GM21619 (cell line): Measurements from ENCODE around the gene RNF7.
"Not testable (repeated sequence)": the region's sequence is repeated elsewhere in the genome, so short reads cannot be mapped to it uniquely, and the experiment has no call there.

ENCODE experiments used
- ATAC-seq: cut with Tn5 transposase; IDR thresholded peaks from one replicate; pipeline ENCODE4 v1.9.1; 2021; ENCODE audit not compliant: unreplicated experiment

RNF7 gene

GRCh38 chr3:141738022-141738890 is at the start of gene RNF7:
Gene RNF7 (plus strand): TSS chr3:141738298. CDS start chr3:141738342, 44 bp downstream.
- ATAC-seq: peak; percentile 89

DNA sequence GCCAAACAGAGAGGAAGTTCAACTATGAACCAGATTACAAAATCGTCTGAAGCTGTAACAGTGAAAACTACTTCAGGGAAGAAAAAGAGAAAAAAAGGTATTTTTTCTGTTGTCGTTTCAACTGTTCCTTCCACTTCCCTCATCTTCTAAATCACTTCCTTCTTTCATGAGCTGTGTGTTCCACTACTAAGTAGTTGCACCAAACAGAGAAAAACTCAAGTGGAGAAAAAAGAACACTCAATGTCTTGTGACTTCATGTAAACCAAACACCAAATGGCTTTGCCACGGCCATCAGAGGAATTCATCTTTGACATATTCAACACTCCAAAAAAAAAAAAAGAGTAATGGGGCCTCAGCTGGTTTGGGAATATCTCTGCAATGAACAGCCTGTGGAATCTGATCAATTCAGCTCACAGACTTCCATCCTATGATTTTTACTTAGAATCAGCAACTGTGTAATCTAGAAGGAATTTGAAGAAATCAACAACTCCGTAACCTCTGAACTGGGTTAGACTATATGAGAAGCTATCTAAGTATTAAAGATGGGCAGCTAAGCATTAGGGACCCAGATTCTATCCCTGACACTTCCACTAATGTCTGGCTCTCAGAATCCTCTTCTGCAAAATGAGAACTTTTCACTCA is 47.5 kb upstream of the RNF7 start:
- no peak for ATAC-seq

GRCh38 chr3:141691471-141691870 is 46.6 kb upstream of the RNF7 start:
- not testable (repeated sequence) for ATAC-seq

DNA sequence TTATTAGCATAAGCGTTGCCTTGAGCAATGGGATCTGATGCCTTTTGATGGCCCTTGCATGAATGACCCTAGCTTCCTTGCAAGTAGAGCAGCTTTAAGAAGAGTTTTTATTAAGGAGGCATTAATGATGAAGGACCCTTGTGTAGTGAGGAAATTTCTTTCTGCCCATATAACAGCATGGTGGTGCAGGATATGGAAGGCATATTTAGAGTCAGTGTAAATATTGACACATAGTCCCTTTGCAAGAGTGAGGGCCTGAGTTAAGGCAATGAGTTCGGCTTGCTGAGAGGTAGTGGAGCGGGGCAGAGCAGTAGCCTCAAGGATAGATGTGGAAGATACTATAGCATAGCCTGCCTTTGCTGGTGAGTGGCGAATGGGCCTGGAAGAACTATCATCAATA is 45.1 kb upstream of the RNF7 start:
- ATAC-seq: not testable (repeated sequence)

DNA sequence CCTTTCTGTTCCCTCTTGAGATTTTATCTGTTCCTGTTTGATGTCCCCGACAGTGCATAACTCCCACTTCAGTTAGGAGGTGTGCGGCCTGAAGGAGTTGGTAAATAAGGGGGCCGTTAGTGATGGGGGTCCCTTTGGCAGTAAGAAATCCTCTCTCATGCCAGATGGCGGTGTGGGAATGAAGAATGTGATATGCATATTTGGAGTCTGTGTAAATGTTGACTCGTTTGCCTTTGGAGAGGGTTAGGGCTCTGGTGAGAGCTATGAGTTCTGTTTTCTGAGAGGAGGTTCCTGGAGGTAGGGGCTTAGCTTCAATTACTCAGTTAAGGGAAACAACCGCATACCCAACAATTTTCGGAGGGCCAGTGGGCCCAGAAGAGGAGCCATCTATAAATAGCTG is 38.8 kb upstream of the RNF7 start:
- no peak for ATAC-seq

- ATAC-seq: no peak
These were observed 38.2 kb upstream of the RNF7 start for GRCh38 chr3:141699897-141700296.

DNA sequence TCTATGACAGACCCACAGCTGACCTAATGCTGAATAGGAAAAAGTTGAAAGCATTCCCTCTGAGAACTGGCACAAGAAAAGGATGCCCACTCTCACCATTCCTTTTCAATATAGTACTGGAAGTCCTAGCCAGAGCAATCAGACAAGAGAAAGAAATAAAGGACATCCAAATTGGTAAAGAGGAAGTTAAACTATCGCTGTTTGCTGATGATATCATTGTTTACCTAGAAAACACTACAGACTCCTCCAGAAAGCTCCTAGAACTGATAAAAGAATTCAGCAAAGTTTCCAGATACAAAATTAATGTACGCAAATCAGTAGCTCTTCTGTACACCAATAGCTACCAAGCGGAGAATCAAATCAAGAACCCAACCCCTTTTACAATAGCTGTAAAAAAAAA is 34.7 kb upstream of the RNF7 start:
- ATAC-seq: not testable (repeated sequence)

- ATAC-seq: no peak
These were observed 30.3 kb upstream of the RNF7 start for GRCh38 chr3:141707741-141708203.

DNA sequence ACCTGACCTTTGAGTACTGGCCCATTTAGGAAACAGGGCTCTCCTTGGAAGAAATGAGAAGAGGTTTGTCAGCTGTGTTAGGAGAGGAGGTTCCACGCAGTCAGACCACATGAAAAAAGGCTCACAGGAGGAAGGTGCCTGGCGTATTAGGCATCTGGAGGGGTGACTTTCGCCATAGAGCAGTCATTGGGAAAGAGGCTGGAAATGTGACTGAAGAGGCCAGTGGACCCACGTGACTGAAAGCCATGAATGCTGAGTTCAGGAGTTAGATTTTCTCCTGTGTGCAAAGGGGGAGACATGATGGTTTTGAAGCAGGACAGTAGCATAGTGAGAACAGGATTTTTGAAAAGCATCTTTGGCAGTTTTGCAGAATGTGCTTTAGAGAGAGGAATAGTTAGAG is 29.7 kb upstream of the RNF7 start:
- no peak for ATAC-seq

GRCh38 chr3:141709126-141709770 is 28.9 kb upstream of the RNF7 start:
- ATAC-seq: no peak

- ATAC-seq: no peak
These were observed 28.0 kb upstream of the RNF7 start for GRCh38 chr3:141710121-141710520.

DNA sequence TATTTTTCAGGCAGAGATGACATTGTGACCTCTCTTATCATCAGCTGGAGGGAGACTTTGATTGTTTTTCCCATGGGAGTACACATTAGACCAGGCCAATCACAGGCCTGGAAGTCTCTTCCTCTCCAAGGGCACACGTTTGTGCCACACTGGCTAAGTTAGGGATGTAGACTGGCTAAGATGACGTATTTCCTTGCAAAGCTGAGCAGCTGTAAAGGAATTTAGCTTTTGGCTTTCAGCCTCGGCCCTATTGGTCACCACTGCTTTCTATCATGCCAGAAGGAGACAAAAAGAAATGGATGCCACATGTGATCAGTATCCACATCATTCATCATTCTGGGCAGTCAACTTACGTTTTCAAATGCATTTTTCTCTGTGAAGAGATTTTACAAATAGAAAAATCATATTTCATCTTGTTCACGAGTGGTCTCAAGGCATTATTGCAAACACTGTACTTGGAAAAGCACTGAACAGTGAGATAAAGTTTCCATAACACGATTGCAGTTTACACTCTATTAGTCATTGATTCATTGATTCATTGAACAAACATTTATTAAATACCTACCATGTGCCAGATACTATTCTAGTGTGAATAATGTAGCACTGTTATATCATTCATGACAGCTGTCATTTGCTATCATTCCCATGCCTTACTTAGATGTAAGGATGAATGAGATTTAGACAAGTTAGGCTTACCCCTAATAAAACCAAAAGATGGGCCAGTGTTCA is 27.0 kb upstream of the RNF7 start:
- ATAC-seq: no peak

DNA sequence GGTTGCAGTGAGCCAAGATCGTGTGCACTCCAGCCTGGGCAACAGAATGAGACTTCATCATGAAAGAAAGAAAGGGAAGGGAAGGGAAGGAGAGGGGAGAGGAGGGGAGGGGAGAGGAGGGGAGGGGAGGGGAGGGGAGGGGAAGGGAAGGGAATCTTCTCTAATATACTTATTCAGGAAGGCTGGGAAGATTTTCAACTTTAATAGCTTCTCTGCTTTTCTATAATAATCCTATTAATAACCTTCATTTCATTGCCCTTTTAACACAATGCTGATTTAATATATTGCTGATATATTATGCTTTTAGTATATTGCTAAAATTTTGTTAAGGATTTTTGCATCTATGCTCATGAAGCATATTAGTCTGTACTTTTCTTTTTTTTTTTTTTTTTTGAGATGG is 23.4 kb upstream of the RNF7 start:
- ATAC-seq: no peak

DNA sequence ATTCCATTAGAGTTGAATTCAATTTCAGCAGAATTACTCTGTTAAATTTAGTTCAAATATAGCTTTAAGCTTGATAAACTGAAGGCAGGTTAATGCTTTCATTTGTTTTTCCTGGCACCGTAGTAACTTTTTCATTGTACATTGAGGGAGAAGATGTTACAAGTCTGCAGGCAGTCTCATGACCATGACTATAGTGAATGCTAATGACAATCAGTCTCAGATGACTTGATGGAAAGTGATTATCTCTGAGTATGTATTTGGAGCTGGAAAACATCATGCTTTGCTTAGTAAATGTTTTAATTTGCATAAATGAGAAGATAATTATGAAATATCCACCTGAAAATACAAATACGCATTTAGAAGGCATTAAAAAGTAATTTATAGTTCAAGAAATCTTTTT is 16.0 kb upstream of the RNF7 start:
- no peak for ATAC-seq

GRCh38 chr3:141722648-141723047 is 15.4 kb upstream of the RNF7 start:
- no peak for ATAC-seq

GRCh38 chr3:141723255-141723654 is 14.8 kb upstream of the RNF7 start:
- no peak for ATAC-seq

DNA sequence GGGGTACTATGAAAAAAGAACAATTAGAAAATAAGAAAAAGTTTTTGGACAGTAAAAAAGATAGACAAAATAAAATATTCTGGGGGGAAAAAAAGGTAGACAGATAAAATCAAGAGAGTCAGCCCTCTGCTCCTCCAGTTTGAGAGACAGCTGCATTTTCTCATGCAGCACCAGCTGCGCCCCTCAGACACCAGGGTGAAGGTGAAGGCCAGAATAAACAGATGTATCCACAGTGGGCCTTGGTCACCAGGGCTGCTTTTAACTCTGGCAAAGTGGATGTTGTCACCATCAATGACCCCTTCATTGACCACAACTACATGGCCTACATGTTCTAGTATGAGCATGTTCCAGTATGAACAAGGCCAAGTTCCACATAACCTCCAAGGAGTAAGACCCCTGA is 13.9 kb upstream of the RNF7 start:
- no peak for ATAC-seq

DNA sequence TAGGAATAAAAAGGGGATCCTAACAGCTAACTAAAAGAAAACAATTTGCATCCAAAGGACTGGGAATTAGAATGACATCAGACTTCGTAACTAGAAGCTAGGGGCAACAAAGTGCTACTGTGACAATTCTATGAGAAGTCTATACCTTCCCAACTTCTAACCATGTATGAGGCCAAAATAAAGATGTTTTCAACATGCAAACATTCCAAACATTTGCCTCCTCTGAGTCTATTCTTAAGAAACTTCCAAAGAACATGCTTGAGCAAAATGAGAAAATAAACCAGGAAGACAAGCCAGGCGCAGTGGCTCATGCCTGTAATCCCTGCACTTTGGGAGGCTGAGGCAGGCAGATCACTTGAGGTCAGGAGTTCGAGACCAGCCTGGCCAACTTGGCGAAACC is 13.1 kb upstream of the RNF7 start:
- ATAC-seq: no peak

DNA sequence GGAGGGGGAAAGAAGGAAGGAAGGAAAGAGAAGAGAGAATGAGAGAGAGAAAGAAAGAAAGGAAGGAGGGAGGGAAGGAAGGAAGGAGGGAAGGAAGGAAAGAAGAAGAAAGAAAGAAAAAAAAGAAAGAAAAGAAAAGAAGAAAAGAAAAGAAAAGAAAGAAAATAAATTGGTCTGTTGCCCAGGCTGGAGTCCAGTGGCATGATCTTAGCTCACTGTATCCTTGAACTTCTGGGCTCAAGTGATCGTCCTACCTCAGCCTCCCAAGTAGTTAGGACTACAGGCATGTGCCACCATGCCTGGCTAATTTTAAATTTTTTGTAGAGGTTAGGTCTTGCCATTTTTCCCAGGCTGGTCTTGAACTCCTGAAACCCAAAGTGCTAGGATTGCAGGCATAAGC is 11.6 kb upstream of the RNF7 start:
- ATAC-seq: no peak

- no peak for ATAC-seq
These were observed 9.7 kb upstream of the RNF7 start for GRCh38 chr3:141728355-141728892.

DNA sequence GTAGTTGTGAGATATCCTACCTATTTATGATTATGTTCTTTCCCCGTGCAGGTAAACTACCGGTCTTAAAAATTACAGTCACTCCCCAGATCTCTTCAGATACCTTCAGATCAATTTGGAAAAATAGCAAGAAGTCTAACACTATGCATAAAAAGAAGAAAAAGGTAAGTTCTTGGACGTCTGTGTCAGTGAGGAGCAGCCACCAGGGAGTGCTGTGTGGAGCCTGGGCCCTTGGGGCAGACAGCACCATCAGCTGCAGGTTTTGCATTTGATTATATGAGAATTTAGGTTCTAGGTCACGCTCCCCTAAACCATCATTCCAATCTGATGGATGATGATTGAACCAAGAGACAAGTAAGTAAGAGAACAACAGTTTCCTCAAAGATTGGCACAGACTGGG is 8.9 kb upstream of the RNF7 start:
- ATAC-seq: no peak
